Measurements from ENCODE around the gene MOAP1.
"Not testable (repeated sequence)": the region's sequence is repeated elsewhere in the genome, so short reads cannot be mapped to it uniquely, and the experiment has no call there.

The MOAP1 gene

GRCh38 chr14:93142854-93143652 is 41.6 kb downstream of the MOAP1 start:
- no peak for DNase-seq

GRCh38 chr14:93137864-93138263 is 46.8 kb downstream of the MOAP1 start:
- peak; percentile 36 for DNase-seq

GRCh38 chr14:93136508-93136907 is 48.2 kb downstream of the MOAP1 start:
- DNase-seq: not testable (repeated sequence)

- DNase-seq: no peak
Observed at GRCh38 chr14:93136009-93136408, 48.7 kb downstream of the MOAP1 start.

- no peak for DNase-seq
Observed at GRCh38 chr14:93135399-93135798, 49.3 kb downstream of the MOAP1 start.

- no peak for DNase-seq
Observed at GRCh38 chr14:93133464-93133863, 51.2 kb downstream of the MOAP1 start.

- DNase-seq: no peak
Observed at GRCh38 chr14:93132472-93133065, 52.1 kb downstream of the MOAP1 start.
